Activated CD4-positive, alpha-beta T cell treated with anti-CD3 and anti-CD28 coated beads, Interleukin-2, amount 50 U/mL, for 48 hours (primary cell): ENCODE results near the gene TGFB2.

Source experiments
- DNase-seq, 2 experiments: peaks; one replicate each; pipeline ENCODE4 v3.0.0-alpha.2; 2020

Gene TGFB2

DNA sequence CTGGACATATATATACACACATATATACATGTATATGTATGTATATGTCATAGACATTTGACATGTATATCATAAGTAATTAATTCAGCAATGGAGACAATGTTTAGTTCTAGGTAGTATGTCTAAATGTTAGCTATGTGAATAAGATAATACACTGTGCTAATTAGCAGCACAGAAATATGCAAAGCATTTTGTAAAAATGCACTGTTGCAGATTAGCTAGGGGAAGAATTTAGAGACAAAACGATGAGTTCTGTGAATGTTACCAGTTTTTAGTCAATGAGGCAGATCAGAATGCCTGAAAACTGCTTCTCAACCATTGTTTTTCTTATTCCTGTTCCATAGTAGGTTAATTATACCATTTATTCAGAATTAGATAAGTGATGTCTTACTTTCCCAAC is 86.3 kb downstream of the TGFB2 start:
- no peak for DNase-seq

DNA sequence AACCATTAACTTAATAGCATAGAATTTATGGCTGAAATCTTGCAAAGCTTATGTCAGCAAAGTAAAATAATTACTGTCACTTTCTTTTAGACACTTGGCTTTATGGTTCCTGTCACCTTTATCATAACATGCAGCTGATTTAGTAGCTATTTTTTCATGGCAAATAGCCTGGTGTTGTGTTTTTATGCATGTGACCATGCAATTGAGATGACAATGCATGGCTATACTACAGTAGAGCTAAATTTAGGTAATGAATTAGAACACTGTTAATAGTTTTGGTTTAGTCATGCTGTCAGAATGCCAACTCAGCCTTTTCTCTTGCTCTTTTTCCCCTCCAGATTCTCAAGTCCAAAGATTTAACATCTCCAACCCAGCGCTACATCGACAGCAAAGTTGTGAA is 88.6 kb downstream of the TGFB2 start:
- DNase-seq = no peak

DNA sequence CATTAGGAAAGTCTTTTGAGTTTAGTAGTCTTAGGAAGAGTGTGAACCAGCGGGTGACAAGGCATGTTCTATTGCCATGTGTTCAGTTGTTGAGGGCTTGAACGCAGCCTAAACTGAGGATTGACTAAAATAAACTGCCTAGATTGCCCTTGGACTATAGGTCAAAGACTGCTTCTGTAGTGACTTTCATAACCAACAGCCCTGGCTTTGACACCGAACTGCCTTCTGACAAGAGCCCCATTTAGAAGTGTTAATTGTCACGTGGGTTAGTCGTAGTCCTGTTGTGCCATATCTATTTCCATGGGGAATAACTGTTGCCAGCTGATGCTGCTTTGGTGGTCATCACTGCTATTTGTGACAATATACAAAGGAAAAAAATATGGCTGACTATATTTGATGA is 90.4 kb downstream of the TGFB2 start:
- no peak for DNase-seq

DNA sequence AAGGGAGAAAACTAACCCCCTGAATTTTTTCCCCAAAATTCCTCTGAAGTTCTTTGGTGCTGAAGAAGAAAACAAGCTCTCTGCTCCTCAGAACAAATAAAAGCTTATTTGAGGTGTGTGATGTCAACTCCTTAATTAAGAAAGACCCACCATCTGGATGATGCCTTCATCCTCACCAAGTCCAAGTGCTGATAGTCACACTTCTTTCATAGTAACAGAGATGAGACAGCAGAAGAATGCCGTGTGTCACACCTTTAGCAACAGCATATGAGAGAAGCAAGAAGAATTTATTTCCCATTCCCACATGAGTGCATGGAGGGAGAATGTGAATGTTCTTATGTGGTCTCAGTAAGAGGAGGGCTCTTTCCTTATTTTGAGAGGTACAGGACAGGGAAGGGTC is 91.2 kb downstream of the TGFB2 start:
- DNase-seq = no peak

DNA sequence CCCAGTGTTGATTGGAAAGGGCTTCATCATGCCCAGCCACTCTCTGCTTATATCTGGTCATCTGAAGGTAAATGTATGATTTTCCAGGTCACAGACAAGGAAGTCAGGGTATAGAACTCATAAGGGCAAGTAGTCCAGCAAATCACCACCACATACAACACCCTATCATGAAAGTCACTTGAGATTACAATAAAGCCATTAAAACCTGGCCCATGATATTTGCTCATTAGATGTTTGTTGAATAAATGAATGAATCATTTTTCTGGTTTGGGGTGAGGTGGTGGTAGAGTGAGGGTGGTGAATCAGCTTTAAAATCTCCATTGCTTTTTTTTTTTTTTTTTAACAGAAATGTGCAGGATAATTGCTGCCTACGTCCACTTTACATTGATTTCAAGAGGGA is 91.9 kb downstream of the TGFB2 start:
- DNase-seq = no peak

DNA sequence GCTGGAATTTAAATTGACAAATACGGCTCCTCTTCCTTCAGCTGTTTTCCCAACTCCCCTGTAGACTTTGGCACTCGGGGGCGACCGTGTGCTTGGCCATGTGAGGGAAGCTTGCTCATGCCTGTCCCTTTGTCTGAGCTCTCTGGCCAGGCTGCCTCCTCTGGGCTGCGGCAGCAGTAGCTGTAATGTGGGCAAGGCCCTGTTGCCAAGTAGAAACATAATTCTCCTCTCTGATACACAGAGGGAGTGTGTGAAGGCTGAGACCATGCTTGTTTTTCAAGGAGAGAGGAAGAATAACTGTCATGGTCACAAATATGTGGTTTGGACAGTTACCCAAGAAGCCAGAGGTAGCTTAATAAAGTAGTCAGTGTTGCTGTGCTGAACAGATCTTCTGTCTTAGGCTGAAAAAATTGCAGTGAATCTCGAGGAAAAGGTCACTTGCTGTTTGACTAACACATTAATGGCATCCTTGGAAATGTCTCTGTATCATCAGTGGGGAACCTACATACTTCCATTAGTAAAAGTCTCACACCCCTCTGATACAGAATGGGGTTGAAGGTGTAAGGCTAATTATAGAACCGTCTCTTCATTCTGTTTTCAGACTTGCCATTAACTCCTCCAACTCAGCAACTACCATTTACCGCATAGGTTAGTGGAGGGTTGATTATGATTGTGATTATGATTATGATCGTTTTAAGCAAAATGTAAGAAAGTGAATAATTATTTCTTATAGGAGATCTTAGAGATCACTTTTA is 94.6 kb downstream of the TGFB2 start:
- no peak for DNase-seq

DNA sequence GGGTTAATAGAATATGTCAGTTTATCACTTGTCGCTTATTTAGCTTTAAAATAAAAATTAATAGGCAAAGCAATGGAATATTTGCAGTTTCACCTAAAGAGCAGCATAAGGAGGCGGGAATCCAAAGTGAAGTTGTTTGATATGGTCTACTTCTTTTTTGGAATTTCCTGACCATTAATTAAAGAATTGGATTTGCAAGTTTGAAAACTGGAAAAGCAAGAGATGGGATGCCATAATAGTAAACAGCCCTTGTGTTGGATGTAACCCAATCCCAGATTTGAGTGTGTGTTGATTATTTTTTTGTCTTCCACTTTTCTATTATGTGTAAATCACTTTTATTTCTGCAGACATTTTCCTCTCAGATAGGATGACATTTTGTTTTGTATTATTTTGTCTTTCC is 98.1 kb downstream of the TGFB2 start:
- no peak for DNase-seq

DNA sequence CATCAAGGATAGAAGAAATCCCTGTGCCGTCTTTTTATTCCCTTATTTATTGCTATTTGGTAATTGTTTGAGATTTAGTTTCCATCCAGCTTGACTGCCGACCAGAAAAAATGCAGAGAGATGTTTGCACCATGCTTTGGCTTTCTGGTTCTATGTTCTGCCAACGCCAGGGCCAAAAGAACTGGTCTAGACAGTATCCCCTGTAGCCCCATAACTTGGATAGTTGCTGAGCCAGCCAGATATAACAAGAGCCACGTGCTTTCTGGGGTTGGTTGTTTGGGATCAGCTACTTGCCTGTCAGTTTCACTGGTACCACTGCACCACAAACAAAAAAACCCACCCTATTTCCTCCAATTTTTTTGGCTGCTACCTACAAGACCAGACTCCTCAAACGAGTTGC is 99.0 kb downstream of the TGFB2 start:
- no peak for DNase-seq

DNA sequence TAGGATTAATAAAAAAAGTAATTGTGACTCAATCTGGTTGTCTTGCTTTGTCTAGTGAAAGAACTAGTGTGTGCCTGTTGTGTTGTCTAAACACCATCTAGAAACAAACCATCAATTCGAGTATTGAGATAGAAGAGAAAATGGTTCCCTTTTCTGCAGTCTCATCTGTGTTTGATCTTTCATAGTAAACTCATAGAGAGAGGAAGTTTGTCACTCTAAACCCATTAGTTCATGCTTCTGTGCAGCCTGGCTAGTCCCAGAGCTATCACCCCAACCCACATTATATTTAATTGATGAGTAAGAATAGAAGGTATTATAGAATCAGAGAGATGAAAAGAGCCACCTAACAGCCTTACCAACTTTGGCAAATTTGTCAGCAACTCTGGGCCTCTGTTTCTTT is 99.5 kb downstream of the TGFB2 start:
- no peak for DNase-seq

DNA sequence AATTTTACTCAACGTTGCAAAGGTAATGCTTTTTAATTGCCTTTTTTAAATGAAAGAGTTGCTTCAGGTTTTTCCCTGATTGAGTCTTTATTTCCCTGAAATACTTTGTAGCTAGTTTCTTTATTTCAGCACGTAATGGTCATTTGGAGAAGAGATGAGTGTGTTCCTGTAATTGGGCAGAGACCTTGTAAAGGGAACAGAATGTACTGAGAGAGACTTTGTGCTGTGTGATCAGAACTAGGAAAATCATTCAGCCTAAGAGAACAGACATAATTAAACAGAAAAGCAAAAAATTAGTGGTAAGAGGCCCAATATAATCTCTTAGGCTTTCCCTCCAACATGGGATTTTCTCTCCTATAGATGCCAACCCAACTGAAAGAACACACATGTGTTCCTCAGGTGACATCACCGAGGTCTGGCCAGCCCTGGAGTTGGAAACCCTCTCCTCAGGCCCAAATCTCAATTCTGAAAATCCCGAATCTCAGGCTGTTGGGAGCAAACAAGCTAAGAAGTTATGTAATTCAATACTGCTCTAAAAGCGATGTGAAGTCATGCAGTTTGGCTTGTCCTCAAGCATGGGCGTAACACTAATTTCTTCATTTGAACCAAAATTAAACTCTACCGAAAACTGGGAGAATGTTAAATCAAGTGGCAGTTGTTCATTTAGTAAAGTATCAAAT is 102.0 kb downstream of the TGFB2 start:
- no peak for DNase-seq

DNA sequence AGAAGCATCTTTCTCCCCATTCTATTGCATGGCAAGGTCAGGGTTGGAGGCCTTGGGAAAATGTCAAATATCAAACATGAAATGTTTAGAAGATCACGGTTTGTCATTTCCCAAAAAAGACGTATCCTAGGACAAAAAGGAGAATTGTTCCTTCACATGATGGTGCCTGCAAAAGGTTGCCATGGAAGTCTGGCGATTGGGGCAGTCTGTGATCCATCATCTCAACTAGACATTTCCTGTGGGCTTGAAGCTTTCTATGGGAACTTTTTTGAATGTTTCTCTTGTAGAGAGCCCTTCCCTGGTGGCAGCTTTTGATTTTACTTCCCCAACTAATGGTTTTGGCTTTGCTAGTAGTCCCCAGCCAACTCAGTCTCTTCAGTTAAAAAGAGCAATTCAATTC is 106.3 kb downstream of the TGFB2 start:
- DNase-seq = no peak

DNA sequence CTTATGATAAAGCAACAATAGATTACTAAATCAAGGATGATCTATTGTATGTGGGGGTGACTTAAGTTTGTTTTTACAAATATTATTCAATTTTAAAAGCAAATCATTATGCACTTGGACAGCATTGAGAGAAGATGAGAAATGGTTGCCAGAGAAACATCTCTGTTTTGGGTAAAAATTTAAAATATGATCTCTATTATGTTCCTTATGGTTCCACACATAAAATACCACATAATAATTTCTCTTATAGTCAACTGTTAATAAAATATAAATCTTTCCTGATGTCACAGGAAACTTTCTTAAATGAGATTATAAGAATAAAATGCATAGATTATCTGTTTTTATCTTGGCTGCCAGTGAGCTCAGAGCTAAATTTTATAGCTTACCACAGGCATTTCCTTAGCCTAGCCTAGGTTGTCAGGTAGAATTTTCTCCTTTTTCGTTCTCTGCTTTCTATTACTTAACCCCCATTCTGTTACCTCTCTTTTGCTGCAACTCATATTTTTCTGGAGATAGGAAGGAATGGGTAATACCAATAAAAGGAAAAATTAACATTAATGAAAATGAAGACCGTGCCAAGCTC is 109.7 kb downstream of the TGFB2 start:
- no peak for DNase-seq

DNA sequence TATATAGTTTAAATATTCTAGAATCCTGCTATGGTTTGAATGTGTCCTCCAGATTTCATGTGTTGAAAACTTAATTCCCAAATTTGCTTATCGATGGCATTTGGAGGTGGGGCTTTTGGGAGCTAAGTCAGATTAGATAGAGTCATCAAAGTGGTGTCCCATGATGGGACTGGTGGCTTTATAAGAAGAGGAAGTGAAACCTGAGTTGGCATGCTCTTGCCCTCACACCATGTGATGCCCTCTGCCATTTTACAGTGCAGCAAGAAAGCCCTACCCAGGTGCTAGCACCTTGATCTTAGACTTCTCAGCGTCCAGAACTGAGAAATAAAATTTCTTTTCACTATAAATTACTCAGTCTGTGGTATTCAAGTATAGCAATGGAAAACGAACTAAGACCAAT is 111.3 kb downstream of the TGFB2 start:
- DNase-seq = no peak

DNA sequence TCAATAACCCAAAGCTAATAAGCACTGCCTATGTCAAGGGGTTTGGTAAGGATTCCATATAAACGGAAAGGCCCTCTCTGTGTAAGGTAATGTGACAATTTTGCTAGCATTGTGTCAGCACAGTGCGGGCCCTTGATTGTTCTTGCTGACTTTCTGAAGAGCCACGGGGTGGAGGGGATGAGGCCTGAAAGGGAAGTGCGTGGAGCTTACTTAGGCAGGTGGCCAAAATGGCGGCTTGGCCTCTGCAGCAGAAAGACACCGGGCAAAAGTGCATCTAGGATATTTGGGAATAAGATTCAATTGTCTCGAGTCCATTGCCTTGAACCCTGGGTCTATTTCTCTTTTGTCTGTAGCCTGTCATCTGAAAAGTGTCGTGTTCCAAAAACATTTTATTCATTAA is 114.3 kb downstream of the TGFB2 start:
- no peak for DNase-seq

DNA sequence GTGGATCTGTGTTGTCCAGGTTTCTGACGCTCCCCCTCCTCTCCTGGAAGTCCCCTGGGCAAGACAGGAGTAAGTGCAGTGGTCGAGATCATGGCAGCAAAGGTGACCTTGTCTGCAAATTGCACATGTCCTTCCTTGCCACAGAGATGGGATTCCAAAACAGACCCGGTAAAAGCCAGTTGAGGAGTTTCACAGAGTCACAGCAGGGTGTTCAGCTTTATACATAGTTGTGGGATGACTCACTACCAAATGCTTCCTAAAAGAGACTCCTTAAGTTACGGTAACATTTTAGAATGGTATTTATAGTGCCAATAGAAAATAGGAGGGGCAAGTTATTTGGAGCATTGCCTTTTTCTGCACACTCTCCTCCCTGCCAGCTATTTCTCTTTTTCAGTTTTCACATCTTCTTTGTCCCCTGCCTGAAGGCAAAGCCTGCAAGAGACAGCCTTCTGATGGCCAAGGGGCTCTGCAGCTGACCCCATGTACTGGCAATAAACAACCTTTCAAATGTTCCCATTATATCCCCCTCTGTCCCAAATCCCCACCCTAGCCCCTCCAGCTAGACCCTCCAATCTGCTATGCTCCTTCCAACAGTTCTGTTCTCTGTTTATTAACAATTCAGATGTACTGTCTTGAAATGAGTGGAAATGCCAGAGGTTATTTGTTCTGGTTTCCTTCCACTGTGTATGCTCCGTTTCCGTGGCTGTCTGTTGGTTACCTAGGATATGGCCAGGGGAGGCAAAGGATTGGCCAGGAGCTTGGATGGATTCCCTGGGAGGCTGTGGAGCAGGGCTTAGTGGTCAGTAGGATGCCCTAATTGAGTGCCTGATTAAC is 115.0 kb downstream of the TGFB2 start:
- DNase-seq = no peak

DNA sequence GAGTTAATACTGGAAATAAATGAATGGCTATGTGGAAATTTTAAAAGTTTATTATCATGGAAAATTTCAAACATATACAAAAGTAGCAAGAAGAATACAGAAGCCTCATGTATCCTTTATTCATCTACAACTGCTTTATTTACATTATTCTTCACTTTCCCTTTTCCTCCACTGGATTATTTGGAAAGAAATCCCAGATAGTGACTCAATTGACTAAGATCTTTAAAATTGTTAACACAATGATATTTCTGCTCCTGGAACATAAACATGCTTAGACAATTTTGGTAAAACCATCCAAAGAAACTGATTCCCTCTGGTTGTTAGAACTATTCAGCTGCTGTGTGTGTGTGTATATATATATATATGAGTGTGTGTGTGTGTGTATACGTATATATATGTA is 116.2 kb downstream of the TGFB2 start:
- no peak for DNase-seq

DNA sequence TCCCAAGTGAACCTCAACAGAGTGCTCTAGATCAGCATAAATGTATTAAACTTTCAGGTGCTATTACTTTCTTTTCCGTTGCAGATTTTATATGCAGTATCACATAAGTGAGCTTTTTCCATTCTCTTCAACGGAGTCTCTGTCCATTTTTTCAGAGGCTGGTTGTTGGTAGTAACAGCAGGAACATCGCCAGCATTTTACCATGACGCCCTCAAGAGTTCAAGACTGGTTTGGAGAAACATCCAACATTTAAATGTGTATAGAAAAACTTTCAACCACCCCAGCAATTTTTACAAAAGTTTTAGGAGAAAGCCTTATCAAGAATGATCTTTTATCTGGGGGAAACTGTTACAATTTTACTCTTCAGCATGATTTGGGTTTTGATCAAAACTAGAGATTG is 117.0 kb downstream of the TGFB2 start:
- no peak for DNase-seq

DNA sequence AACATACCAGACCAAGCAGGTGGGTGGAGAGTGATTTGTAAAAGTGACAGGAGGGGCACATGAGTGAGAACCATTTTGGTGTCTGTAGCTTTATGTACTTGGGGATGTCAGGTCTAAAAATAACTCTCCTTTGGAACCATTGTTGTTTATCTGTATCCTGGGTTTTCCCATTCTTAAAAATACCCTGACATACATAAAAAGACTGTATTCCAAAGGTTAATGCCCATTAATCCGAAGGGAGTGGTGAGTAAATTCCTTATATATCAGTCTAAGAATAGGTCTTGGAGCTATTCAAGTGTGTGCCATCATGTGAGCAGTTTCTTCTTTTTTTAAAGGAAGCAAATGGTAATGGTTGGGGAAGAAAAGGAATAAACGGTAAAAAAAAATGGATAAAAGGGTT is 117.5 kb downstream of the TGFB2 start:
- DNase-seq = no peak

DNA sequence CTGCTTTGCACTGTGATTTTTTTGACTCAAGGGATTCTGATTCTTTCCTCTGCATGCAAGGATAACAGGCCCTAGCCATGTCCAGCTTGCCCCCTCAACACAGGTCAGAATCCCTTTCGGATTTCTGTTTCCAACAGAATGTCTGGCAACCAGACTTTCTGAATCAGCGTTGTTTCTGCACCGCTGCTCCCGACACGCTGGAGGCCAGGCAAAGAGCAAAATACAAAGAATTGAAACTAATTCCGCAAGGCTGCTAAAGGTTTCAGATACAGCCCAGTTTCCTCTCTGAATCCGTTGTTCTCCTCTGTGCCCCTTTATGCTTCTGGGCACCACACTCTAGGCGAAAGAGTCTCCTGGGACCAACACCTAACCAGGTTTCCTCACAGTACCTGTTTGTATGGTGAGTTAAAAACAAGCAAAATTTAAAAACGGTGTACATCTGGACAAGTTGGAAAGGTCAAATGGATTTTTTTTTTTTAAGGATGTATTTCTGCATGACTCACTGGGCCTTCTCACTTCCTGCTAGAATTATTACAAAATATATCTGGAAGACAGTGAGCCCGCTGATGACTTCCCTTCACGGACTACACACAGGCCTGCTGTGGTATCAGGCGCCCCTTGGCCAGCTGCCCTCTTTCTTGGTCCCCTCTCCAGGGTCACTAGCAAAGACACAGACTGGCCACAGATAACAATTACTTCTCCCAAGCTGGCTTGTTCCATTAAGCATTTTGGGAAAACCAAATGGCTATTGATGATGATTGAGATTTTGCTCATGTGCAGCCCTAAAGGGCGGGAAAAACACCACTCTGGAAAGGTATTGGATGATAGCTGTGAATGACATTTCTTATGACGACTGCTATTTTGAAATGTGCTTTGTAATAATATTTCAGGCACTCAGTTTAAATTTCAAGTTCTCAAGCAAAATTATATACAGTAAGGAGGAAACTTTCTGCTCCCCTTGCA is 118.3 kb downstream of the TGFB2 start:
- DNase-seq = no peak

DNA sequence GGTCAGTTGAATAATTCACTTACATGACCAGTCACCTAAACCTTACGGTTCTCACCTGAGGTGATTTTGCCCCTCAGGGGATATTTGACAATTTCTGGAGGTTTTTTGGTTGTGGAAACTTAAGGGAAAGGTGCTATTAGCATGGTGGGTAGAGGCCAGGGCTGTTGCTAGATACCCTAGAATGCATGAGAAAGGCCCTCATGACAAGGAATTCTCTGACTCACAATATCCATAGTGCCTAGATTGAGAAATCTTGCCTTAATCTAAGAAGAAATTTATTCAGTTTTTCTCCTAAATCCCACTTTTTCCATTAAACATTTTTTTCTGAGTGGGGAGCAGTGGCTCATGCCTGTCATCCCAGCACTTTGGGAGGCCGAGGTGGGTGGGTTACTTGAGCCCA is 119.7 kb downstream of the TGFB2 start:
- no peak for DNase-seq

DNA sequence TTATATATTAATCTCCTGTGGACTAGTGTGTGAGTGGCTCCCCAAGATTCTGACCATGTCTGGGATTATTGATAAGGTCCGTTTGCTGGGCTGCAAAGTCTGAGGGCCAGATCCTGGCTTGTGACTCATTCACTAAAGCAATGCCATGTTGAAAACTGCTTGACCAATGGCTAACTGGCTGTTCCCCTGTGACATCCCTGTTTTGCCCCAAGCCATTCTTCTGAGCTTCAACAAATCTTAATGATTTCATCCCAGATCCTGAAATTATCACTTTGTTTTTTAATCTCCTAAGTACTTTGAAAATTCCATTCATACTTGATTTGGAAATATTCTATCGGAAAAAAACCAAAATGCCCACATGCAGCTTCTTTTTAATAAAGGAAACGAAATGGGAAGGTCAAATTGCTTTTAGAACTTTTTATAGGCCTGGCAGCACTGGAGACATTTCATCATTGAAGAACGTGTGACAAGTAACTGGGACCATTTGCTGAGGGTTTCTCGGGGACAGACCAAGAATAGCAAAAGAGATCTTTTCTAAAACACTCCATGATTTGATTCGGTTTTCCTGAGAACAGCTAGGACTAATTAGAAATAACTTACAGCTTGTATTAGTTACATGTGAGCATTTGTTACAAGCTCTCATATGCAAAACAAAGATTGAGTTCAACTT is 121.3 kb downstream of the TGFB2 start:
- DNase-seq = no peak
